ENCODE measurements around the gene SH3RF1.

DNA sequence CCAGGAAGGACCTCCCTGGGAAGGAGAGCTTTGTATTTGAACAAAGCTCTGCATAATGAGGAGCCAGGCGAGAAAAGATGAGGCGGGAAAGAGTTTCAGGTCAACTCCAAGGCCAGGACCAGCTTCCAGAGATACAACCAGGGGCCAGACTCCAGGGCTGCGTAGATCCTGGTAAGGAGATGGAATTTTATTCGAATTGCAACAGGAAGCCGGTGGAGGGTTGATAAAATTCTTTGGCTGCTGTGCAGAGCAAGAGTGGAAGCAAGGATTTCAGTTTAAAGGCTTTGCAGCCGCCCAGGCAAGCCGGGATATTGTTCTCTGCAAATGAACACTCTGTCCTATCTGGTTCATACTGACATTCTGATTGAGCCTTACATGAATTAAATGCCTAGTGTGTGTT, 220.5 kb downstream of the SH3RF1 start:
- TF ChIP-seq CHD2 (IDR thresholded peaks at IDR 0.05; ENCODE audit: low read length) = no peak
- TF ChIP-seq CTCF (IDR thresholded peaks at IDR 0.05; ENCODE audit: control extremely low read depth in 1 of 3, insufficient read depth in 1 of 3, low read depth in 1 of 3, low read length in 3 of 3) = no peak
- no peak for TF ChIP-seq RBBP5 (IDR thresholded peaks at IDR 0.05; ENCODE audit: borderline replicate concordance, low read depth, low read length)
- no peak for TF ChIP-seq EP300 (IDR thresholded peaks at IDR 0.05; ENCODE audit: borderline replicate concordance in 1 of 2, low read depth in 2 of 2, low read length in 2 of 2)
- TF ChIP-seq JUN (IDR thresholded peaks at IDR 0.05; ENCODE audit: low read depth, low read length) = no peak
